Measurements from ENCODE around the gene CHRNB1. TPM values are rescaled to one million over a fixed set of nuclear protein-coding genes. Genes with fewer than 3 reads are reported as not detected.

Gene CHRNB1
- total RNA-seq, 4 donors from 2014 or later: 5.0 to 12.8 (median 8.1) TPM

- 10% methylated on average over 2 of the region's 13 CpGs for WGBS
- H3K36me3 ChIP-seq: peaks cover 0 to 11% (median 3%) of the 10 kb centered on the region in 4 donors
- intact Hi-C loops (cut with DNase I): loop anchor here (5.0 kb wide), 1 partner anchor 51 kb away; the partner anchor contains the start of gene KCTD11
- peak overlapping the region; percentile 90 to 93 (median 92) for H3K27ac ChIP-seq (replicated peaks in 1 of 4)
- H3K9me3 ChIP-seq: no peaks in the 10 kb centered on the region
- peaks cover 20 to 56% (median 39%) of the 10 kb centered on the region in 4 donors for H3K4me1 ChIP-seq
- no peaks in the 10 kb centered on the region for H3K27me3 ChIP-seq
- H3K4me3 ChIP-seq: peak overlapping the region; percentile 77 to 87 (median 85)
- peak; percentile 95 for DNase-seq (ENCODE audit: extremely low spot score)
- TF ChIP-seq EP300 (IDR thresholded peaks at IDR 0.05) (no peak), POLR2A (IDR thresholded peaks at IDR 0.05; ENCODE audit: low read depth) (no peak), CTCF (IDR thresholded peaks at IDR 0.05) (no peak)
These were observed 41.2 kb upstream of the CHRNB1 start for GRCh38 chr17:7403727-7403976.

DNA sequence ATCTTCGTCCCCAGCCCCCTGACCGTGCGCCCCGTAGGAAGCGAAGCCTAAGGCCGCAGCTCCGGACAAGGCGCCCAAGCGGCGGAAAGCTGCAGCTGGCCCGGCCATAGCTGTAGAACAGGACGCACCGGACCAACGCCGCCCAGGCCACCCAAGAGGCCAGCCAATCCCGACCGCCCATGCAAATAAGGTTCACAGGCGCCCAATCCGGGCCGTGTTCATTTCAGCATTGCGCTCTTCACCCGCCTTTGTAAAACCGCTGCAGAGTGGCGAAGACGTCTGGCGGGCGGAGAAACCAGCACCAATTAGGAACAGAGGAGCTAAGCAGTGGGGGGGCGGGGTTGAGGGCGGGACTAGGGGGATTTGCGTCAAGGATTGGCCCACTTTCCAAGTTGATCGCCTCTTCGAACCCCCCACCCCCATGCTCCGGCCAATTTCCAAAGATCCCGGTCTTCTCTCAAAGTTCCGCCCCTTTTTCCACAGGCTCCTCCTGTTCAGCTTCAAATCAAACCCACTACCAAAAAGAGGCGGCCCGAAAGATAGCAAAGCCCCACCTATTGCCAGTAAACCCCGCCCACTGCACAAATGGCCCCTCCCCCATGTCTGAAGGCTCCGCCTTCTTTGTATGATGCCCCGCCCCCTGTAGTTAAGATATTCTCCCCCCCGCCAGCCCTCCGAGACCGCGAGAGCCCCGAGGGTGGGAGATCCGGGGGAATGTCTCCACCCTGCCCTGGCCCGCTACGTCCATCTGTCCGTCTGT lies 40.7 kb upstream of the CHRNB1 start, which contains the start of gene TMEM256:
TSS of gene TMEM256 (minus strand) at position 121 of the 760 bp plus-strand sequence. CDS start at position 108, 13 bp downstream.
- no peaks in the 10 kb centered on the region for H3K9me3 ChIP-seq
- no peaks in the 10 kb centered on the region for H3K27me3 ChIP-seq
- peaks cover 0 to 16% (median 6%) of the 10 kb centered on the region in 4 donors for H3K36me3 ChIP-seq
- intact Hi-C loops (cut with DNase I): loop anchor here (2.0 to 5.0 kb wide), 2 partner anchors 33 to 52 kb away; partner anchors contain the start of gene KCTD11
- peak within 1 kb of the TSS; percentile 77 to 87 (median 85) for H3K4me3 ChIP-seq
- TF ChIP-seq POLR2AphosphoS5 (IDR thresholded peaks at IDR 0.05): peak; percentile 98 to 99
- no peak for TF ChIP-seq EP300 (IDR thresholded peaks at IDR 0.05)
- peak; percentile 89 for TF ChIP-seq POLR2A (IDR thresholded peaks at IDR 0.05; ENCODE audit: low read depth)
- peak in 1 of 3 experiments; percentile 9 for TF ChIP-seq CTCF (IDR thresholded peaks at IDR 0.05)
- peak; percentile 100 for DNase-seq (ENCODE audit: extremely low spot score)
- peaks cover 20 to 56% (median 39%) of the 10 kb centered on the region in 4 donors for H3K4me1 ChIP-seq
- 0% methylated on average over 23 of the region's 49 CpGs for WGBS
- H3K27ac ChIP-seq (replicated peaks in 1 of 4): peak within 1 kb of the TSS; percentile 90 to 93 (median 92)

- intact Hi-C loops (cut with DNase I): loop anchor here (2.0 to 5.0 kb wide), 2 partner anchors 32 to 53 kb away; partner anchors contain the start of gene KCTD11
- Histone ChIP-seq H3K27me3 (no peaks in the 10 kb centered on the region), H3K36me3 (peaks cover 0 to 22% (median 9%) of the 10 kb centered on the region in 4 donors), H3K27ac (replicated peaks in 1 of 4) (peak overlapping the region; percentile 90 to 93 (median 92)), H3K9me3 (no peaks in the 10 kb centered on the region), H3K4me3 (peak overlapping the region; percentile 77 to 87 (median 85)), H3K4me1 (peaks cover 20 to 56% (median 39%) of the 10 kb centered on the region in 4 donors)
- peak; percentile 93 for DNase-seq (ENCODE audit: extremely low spot score)
- 0% methylated on average over 11 of the region's 65 CpGs for WGBS
- TF ChIP-seq POLR2AphosphoS5 (IDR thresholded peaks at IDR 0.05) (peak in 1 of 2 donors; percentile 84), EP300 (IDR thresholded peaks at IDR 0.05) (no peak), CTCF (IDR thresholded peaks at IDR 0.05) (peak in 1 of 3 experiments; percentile 9), POLR2A (IDR thresholded peaks at IDR 0.05; ENCODE audit: low read depth) (peak; percentile 18)
These were observed 40.0 kb upstream of the CHRNB1 start for GRCh38 chr17:7404737-7405349.

GRCh38 chr17:7405350-7406234 lies 39.3 kb upstream of the CHRNB1 start:
- Histone ChIP-seq H3K9me3 (no peaks in the 10 kb centered on the region), H3K36me3 (peaks cover 0 to 30% (median 13%) of the 10 kb centered on the region in 4 donors), H3K27ac (replicated peaks in 1 of 4) (peak overlapping the region; percentile 90 to 93 (median 92)), H3K4me1 (peaks cover 20 to 56% (median 39%) of the 10 kb centered on the region in 4 donors), H3K27me3 (no peaks in the 10 kb centered on the region), H3K4me3 (peak overlapping the region; percentile 77 to 87 (median 85))
- TF ChIP-seq EP300 (IDR thresholded peaks at IDR 0.05) (no peak), POLR2A (IDR thresholded peaks at IDR 0.05; ENCODE audit: low read depth) (no peak), POLR2AphosphoS5 (IDR thresholded peaks at IDR 0.05) (no peak), CTCF (IDR thresholded peaks at IDR 0.05) (no peak)
- WGBS: 13% methylated on average over 25 of the region's 38 CpGs
- intact Hi-C loops (cut with DNase I): loop anchor here (2.0 kb wide), 1 partner anchor 31 kb away; no protein-coding TSS in a partner anchor
- DNase-seq (ENCODE audit: extremely low spot score): no peak

All from esophagus muscularis mucosa (tissue), 4 donors.